Lung (tissue), 12 donors: ENCODE measurements around the gene DSEL. TPM values are rescaled to one million over a fixed set of nuclear protein-coding genes. Genes with fewer than 3 reads are reported as not detected.

Experiments used
- ATAC-seq: fragments of 200-7000 bp; cut with Tn5 transposase; one replicate; pipeline ENCODE4 v1.9.1; 2020; ENCODE audit warnings: moderate number of reproducible peaks; ENCODE audit not compliant: insufficient read depth, low FRiP score
- DNase-seq, 3 donors: peaks; one replicate each; pipeline ENCODE4 v3.0.0-alpha.2; 2013 to 2017
- H3K27ac ChIP-seq, 2 donors: one replicate each; pipeline ENCODE4 v1.5.1; 2013; ENCODE audit warnings: mild to moderate bottlenecking in 2 of 2, moderate library complexity in 2 of 2, control low read depth in 1 of 2, inconsistent platforms in 1 of 2, low read depth in 1 of 2, low read length in 1 of 2
- H3K27me3 ChIP-seq, 3 donors: one replicate each; pipeline ENCODE4 v1.5.1; 2013; ENCODE audit warnings: low read length in 2 of 3; ENCODE audit not compliant: control insufficient read depth in 3 of 3, insufficient read depth in 3 of 3
- H3K36me3 ChIP-seq, 4 donors: one replicate each; pipeline ENCODE4 v1.5.1; 2013; ENCODE audit warnings: low read length in 4 of 4, mild to moderate bottlenecking in 1 of 4, moderate library complexity in 1 of 4; ENCODE audit not compliant: control insufficient read depth in 4 of 4, insufficient read depth in 4 of 4
- H3K4me1 ChIP-seq, 5 donors: one replicate each; pipeline ENCODE4 v1.5.1; 2013; ENCODE audit warnings: low read length in 5 of 5, mild to moderate bottlenecking in 2 of 5, moderate library complexity in 1 of 5; ENCODE audit not compliant: control insufficient read depth in 5 of 5, insufficient read depth in 5 of 5
- H3K4me3 ChIP-seq: one replicate; pipeline ENCODE4 v1.5.1; 2013; ENCODE audit warnings: mild to moderate bottlenecking, control low read depth, moderate library complexity
- H3K9ac ChIP-seq, 2 donors: one replicate each; pipeline ENCODE4 v1.5.1; 2013; ENCODE audit warnings: low read length in 2 of 2, control low read depth in 1 of 2; ENCODE audit not compliant: insufficient read depth in 1 of 2
- H3K9me3 ChIP-seq, 4 donors: one replicate each; pipeline ENCODE4 v1.5.1; 2013; ENCODE audit warnings: low read length in 3 of 4, mild to moderate bottlenecking in 1 of 4, moderate library complexity in 1 of 4; ENCODE audit not compliant: control insufficient read depth in 4 of 4, insufficient read depth in 3 of 4
- CTCF ChIP-seq: IDR thresholded peaks from 2 replicates; pipeline ENCODE4 v1.5.1; 2012; ENCODE audit warnings: mild to moderate bottlenecking; ENCODE audit errors: control extremely low read depth, extremely low read depth
- WGBS, 2 donors: extraction: QIAGEN DNeasy Blood & Tissue Kit; methylation state at CpG; one replicate each; pipeline ENCODE4 v1.1.7; 2013; 5-methylcytosine and 5-hydroxymethylcytosine counted together
- polyA plus RNA-seq, 2 donors: library from polyadenylated mRNA; stranded (reverse); fragments of 200-250 nt; gene quantifications; one replicate each; pipeline ENCODE4 v1.2.1, GENCODE V29; 2013
- total RNA-seq, 2 donors: library from RNA; depleted of rRNA in 1 of 2; stranded (reverse); fragments of >200 nt in 1 of 2; gene quantifications; one replicate each; pipeline ENCODE4 v1.2.1, GENCODE V29; 2014 to 2021
- donor health status: control.
- donor health status: control.
- donor health status: Bipolar disorder and iron deficiency.
- donor health status: healthy.
- donor health status: DM: yes; HTN: yes; CAD: no.

DSEL gene
- total and polyA plus RNA-seq, 4 donors: 1.4 to 13.0 (median 5.6) TPM

- no peak for ATAC-seq
- peak in 1 of 3 donors; percentile 5 for DNase-seq
- Histone ChIP-seq H3K4me3 (no peak overlapping the region), H3K27me3 (no peaks in the 10 kb centered on the region), H3K27ac (no peak overlapping the region), H3K36me3 (no peaks in the 10 kb centered on the region), H3K4me1 (no peaks in the 10 kb centered on the region), H3K9ac (no peak overlapping the region), H3K9me3 (peaks cover 0 to 2% (median 0%) of the 10 kb centered on the region in 4 donors)
- no peak for TF ChIP-seq CTCF
- 43% methylated on average over 2 of the region's 2 CpGs for WGBS, 2 donors
Observed at GRCh38 chr18:67483237-67483636, 33.3 kb downstream of the DSEL start.

GRCh38 chr18:67478249-67478648, 38.3 kb downstream of the DSEL start:
- H3K27me3 ChIP-seq: no peaks in the 10 kb centered on the region
- WGBS, 2 donors: 84% methylated on average over 3 of the region's 3 CpGs

GRCh38 chr18:67477522-67477921, 39.0 kb downstream of the DSEL start:
- no peaks in the 10 kb centered on the region for H3K36me3 ChIP-seq
- TF ChIP-seq CTCF: no peak
- no peaks in the 10 kb centered on the region for H3K9me3 ChIP-seq
- no peak overlapping the region for H3K4me3 ChIP-seq
- no peaks in the 10 kb centered on the region for H3K27me3 ChIP-seq
- WGBS, 2 donors: 43 to 76% methylated on average over 2 of the region's 2 CpGs
- H3K4me1 ChIP-seq: no peaks in the 10 kb centered on the region
- H3K27ac ChIP-seq: no peak overlapping the region
- ATAC-seq: no peak
- H3K9ac ChIP-seq: no peak overlapping the region
- DNase-seq: no peak

More at GRCh38 chr18:67478249-67478648, 38.3 kb downstream of the DSEL start:
- Histone ChIP-seq H3K4me3 (no peak overlapping the region), H3K9ac (no peak overlapping the region), H3K27ac (no peak overlapping the region), H3K4me1 (no peaks in the 10 kb centered on the region), H3K9me3 (no peaks in the 10 kb centered on the region), H3K36me3 (no peaks in the 10 kb centered on the region)
- ATAC-seq (no peak), DNase-seq (no peak)
- no peak for TF ChIP-seq CTCF

- TF ChIP-seq CTCF: no peak
- Histone ChIP-seq H3K9ac (no peak overlapping the region), H3K4me1 (no peaks in the 10 kb centered on the region), H3K27ac (no peak overlapping the region), H3K4me3 (no peak overlapping the region), H3K9me3 (no peaks in the 10 kb centered on the region), H3K27me3 (no peaks in the 10 kb centered on the region), H3K36me3 (no peaks in the 10 kb centered on the region)
- DNase-seq (peak in 2 of 3 donors; percentile 5 to 14), ATAC-seq (no peak)
- WGBS, 2 donors: 68 to 81% methylated on average over 3 of the region's 3 CpGs
Observed at GRCh38 chr18:67476585-67476984, 39.9 kb downstream of the DSEL start.
